Posterior vena cava (tissue), 2 donors: ENCODE results near the gene TSPAN7. TPM values are rescaled to one million over a fixed set of nuclear protein-coding genes. Genes with fewer than 3 reads are reported as not detected.

Experiments used
- DNase-seq: peaks from one replicate; pipeline ENCODE4 v3.0.0-alpha.2; 2020; ENCODE audit warnings: low spot score
- intact Hi-C, 2 donors: fragments of 100-400 bp; cut with DNase I; formaldehyde crosslinking; loops; one replicate each; pipeline versions ENCODE4 v1.14.1 to v1.14.2; 2022 to 2023
- total RNA-seq, 2 donors: library from RNA; stranded (reverse); fragmentation: NEBNext Ultra II Directional; extraction: Animal tissue kit (Norgen Biotek cat#: 25700); gene quantifications; one replicate each; pipeline ENCODE4 v1.2.1, GENCODE V29; 2021
- donor health status: DM: yes; HTN: yes; CAD: no.
- donor health status: DM: yes; HTN: yes; CAD: no.

Gene TSPAN7
- total RNA-seq, 2 donors from 2014 or later, result 30.5 to 40.1 TPM

DNA sequence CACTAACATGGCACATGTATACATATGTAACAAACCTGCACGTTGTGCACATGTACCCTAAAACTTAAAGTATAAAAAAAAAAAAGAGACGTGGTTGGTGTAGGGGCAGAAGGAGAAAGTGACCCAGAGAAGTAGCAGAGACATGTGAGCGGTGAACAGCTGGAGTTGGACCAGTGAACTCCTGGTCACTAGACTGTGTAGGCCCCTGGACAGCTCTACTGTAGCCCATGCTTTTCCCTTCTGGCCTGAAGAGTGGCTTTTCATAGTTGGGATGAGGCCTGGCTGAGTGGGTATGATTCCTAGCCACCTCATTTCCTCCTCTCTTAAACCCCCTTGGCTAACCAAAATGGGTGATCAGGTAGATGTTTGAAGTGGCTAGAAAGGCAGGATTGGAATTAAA is 16.4 kb downstream of the TSPAN7 start:
- no peak for DNase-seq
- intact Hi-C loops, result no loop called here

DNA sequence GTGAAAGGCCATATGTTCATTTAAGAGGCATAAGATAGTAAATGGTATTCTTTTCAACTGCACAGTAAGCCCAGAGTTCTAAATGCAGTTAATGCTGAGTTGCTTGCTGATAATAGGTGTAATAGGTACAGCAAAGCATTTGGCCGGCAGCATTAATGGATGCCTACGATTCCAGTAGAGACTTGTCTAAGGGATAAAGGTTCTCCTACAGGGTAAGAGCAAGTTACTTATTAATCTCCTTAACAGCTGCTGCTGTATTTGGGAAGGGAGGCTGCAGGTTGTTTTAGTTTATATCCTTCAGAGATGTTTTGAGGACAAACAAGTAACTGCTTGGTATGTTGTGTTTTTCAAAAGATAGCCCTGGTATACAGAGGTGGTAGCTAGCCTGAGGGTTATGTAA is 16.8 kb downstream of the TSPAN7 start:
- intact Hi-C loops, result no loop called here
- no peak for DNase-seq

DNA sequence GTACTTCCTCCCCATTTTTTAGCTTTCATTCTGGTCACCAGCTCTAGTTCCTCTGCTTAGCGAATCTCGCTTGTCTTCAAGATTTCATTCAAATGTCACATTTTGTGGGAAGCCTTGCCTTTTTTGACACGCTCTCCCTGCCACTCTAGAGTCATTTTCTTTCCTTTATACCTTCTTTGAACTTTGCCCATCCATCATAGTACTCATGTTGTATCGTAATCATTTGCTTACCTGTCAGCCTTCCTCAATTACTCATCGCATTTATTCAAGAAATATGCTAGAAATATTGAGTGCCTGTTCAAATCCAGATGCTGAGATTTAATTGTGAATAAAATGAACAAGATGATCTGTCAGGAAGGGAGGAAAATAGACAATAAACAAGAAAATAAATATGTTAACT is 21.8 kb downstream of the TSPAN7 start:
- intact Hi-C loops, result no loop called here
- no peak for DNase-seq

DNA sequence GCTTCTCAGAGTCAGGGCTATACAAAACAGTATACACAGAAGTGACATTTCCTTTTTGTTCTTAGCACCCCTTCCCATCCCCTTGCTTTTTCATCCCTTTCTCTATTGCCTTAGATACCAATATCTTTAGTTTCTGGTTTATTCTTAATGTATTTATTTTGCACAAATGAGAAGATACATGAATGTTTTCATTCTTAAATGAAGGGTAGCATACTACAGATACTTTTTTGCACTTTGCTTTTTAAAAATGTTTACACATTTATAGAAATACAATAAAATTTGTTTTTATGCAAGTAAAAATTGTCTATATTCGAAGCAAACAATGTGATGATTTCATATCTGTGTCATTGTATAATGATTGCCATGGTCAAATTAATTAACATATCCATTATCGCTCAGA is 33.1 kb downstream of the TSPAN7 start:
- DNase-seq, result no peak
- intact Hi-C loops, result no loop called here

DNA sequence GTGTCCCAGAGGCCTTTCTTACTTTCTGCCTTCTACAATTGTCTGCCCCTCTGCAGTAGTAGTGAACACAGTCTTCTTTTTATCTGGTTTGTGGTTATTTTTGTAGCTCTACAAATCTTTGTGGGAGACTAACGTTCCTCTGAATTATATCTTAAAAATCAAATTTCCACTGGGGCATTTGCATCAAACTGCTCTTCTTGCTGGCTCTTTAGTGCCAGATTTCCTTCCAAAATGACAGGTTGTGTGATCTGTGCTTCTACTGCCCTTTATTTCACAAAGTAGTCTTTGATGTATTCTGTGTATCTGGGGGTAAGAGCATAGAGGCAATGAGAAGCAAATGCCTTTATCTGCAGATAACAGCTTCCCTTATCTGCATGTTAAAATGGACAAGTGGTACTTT is 34.5 kb downstream of the TSPAN7 start:
- intact Hi-C loops, result no loop called here
- DNase-seq, result no peak

DNA sequence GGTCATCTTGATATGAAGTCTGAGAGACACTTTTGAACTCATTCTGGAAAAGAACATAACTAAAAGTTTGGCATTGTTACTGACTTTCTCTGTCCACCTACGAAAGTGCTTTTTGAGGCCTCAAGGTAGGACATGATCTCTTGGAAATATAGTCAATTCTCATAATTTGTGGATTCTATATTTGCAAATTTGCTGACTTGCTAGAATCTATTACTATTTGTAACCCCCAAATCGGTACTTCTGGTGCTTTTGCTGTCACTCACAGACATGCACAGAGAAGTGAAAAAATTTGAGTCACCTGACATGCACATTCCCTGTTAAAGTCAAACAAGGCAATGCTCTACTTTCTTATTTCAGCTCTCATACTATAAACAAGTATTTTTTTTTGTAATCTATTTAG is 35.6 kb downstream of the TSPAN7 start:
- intact Hi-C loops, result no loop called here

DNA sequence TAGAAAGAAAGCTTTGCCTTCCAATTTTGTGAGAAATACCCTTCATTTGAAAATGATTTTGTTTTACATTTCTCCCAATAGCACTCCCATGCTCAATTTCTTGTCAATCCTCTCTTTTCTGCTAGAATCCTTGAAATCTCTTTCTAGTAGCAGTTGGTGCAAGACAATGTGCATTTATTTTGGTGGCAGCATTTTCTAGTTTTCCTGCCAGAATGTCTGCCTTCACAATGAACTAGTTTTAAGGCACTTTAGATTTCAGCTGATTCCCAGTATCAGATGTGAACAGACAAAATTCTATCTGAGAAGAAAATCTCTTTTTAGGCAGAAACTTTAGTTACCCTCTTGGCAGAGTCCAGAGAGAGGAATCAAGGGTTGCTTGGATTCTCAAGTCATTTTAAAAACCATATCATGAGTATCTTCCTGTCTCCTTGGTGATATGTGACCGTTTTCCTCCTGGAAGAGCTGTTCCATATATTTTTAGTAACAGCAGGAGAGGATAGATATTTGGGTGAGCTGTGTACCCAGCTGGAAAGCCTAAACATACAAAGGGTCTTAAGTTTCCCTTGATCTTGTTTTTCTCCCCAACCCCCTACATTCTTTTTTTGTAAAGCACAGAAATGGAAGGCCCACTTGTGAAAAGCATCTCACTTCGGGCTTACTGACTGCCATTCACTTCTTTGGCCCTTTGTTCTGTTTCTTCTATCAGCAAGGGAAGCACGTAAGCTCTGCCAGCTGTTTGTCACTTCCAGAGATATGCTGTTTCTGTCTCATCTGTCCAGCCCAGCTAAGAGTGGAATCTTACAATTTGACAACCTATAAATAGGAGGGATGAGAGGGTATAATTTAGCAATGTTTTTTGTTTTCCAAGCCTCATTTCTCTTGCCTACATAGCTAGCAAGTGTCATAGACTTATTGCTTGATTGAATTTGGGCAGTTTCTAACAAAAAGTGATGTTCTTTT is 38.7 kb downstream of the TSPAN7 start:
- no peak for DNase-seq
- intact Hi-C loops, result no loop called here

More for the DNA sequence above, 35.6 kb downstream of the TSPAN7 start:
- no peak for DNase-seq

DNA sequence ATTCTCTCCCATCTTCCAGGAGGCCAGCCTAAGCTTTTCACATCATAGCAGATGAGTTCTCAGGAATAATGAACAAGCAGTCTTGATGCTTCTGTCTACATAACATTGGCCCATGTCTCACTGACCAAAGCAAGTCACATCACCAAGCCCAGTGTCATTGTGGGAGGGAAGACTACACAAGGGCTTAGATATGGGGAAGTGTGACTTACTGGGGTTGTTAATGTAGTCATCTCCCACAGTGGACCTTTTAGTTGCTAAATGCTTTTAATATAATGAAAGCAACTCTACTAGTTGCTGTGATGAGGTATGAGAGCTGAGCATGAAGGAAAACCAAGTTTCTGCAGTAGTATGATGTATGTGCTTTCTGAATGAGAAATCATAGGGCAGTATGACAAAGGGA is 40.5 kb downstream of the TSPAN7 start:
- no peak for DNase-seq

DNA sequence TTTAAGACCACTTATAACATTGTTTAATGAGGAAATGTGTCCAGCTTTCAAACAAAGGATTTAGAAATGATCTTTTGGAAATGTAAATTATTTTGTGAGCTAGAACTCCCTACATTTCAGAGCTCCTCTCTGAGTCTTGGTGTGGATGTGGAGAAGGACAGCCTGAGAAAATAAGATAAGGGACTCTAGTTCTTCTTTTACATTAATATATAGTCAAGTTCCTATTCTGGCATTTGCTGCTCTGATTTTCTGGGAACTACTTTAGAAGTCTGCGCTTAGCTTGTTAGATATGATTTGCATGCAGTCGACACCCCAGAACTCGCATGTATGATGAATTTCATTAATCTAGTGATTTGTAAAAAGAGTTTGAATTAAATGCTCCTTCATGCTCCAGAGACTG is 45.5 kb downstream of the TSPAN7 start:
- no peak for DNase-seq
- intact Hi-C loops, result no loop called here

More for the DNA sequence above, 40.5 kb downstream of the TSPAN7 start:
- intact Hi-C loops, result no loop called here

DNA sequence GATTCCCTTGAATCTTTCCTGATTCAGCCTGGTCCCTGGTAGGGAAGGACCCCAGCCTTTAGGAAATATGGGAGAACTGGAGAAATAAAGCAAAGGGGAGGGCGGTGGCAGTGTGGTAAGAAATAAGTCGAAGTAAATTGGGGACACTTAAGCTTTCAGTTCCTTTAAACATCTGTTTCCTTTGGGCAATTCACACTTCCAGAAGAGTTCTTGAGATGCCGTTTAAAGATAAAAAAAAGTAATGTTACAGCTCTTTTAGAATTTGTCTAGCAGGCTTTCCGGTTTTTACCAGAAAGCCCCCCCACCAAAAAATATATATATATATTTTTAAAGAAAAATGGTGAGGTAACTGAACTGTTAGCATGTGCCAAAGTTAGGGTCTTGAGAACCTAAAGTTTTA is 46.6 kb downstream of the TSPAN7 start:
- DNase-seq, result no peak
- intact Hi-C loops, result no loop called here

DNA sequence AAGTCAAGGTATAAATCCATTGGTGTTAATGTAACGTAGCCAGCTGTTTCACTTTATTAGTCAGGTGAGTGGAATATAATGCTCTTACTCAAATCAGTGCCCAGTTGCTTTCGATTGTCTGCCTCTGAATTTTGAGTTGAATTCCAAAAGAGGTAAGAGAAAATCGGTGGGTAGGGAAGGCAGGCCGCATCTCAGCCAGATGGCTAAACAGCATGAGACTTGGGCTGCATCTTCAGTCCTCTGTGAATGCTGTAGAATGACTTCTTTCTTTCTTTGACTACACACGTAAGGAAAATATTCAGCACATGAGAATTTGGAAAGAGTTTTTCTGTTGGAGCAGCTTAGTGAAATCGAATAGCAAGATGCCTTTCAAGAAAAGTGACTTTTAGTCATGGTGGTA is 49.5 kb downstream of the TSPAN7 start:
- intact Hi-C loops, result no loop called here
- DNase-seq, result no peak

DNA sequence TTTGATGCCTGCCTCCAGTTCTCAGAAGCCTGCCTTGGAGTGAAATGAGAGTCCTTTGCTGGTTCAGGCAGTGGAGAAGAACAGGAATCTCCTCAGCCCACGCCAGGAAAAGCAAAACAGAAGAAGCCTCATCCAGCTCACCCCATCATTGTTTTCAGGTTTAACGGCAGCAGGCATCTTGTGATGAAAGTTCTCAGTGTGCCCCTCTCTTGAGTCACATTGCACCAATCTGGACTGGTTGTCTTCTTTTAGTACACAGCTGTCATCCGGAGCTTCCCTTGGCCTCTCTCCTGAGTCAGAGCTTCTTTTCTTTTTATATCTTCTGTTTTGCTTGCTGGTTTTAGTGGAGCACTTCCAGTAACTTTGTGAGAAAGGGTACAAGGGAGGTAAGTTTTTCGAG is 50.9 kb downstream of the TSPAN7 start:
- intact Hi-C loops, result no loop called here
- no peak for DNase-seq

DNA sequence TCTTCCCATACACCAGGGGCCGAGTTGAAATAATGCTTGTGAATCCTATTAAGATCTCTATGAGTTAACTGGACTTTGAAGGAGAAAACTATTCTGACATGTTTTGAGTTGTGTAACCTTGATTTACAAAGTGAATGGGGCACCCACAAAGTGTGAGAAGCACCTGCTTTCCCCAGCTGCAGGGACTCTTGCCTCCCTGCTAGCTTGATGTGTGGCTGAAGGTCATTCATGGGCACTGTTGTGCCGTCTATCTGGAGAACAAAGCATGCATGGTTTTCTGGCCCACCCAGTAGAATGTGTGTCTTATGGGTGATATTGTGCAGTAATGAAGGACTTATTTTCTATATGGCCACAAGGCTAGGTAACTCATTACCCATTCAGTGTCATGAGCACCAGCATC is 53.1 kb downstream of the TSPAN7 start:
- no peak for DNase-seq
- intact Hi-C loops, result no loop called here

DNA sequence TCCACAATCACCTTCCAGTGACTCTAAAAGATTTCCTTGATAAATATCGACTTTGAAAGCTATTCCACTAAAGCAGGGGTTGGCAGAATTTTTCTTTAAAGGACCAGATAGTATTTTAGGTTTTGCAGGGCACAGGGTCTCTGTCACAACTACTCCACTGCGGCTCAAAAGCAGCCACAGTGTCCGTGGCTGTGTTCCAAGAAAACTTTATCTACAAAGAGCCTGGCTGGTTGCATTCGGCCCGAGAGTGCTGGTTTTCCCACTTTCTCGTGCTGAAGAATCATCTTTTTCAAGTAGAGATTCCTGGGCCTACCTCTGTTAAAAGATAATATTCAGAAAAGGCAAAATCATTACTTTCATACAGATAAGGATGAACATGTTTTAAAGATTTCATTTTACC is 55.6 kb downstream of the TSPAN7 start:
- intact Hi-C loops, result no loop called here

DNA sequence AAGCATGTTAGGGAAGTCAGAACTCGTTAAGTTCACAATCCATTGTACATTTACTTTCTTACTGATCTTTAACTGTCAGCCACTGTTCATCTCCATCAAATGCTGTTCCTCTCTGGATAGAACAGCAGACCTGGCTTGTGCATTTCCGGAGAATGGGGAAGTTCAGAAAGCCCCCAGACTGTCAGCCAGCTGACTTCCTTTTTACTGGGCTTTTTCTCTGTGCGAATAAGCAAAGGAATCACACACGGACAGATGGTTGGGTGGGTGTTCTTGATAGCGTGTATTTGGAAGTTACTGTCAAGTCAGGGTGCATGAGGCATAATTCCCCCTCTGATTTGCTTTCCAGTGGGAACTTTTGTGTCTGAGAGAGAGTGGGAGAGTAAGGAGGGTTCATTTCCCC is 56.8 kb downstream of the TSPAN7 start:
- no peak for DNase-seq
- intact Hi-C loops, result no loop called here

More for the DNA sequence above, 55.6 kb downstream of the TSPAN7 start:
- no peak for DNase-seq

DNA sequence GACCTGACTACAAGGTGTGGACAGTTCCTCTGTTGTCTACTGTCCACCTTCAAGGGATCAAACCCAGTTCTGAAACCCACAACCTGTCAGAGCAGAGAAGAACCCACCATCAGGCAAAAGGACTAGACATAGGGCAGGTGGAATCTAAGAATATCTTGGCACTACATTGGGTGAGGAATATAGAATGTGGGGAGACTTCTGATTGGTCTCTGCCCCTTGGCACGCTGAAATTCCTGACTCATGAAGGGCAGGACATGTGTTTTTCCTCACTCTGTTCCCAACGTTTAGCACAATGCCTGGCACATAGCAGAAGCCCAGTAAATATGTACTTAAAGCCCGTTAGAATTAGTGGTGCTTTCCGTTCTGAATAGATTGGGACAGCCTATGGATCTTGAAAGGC is 59.3 kb downstream of the TSPAN7 start:
- intact Hi-C loops, result no loop called here
- no peak for DNase-seq

DNA sequence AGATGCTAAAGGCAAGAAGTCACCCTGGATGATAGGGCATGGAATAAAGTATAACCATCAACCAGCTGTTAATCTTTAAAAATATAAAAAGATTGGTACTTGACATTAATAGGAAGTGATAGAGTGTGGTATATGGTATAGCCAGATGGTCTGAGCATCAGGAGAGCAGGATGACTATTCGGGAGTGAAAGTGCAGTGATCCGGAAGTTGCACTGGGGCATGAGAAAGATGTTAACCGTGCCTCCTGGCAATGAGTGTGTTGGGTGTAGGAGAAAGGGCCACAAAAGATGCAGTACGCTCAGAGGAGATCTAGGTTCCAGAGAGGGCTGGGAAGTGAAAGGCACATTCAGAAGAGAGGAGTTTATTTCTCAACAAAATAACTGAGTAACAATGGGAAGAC is 65.0 kb downstream of the TSPAN7 start:
- intact Hi-C loops, result no loop called here
- no peak for DNase-seq

DNA sequence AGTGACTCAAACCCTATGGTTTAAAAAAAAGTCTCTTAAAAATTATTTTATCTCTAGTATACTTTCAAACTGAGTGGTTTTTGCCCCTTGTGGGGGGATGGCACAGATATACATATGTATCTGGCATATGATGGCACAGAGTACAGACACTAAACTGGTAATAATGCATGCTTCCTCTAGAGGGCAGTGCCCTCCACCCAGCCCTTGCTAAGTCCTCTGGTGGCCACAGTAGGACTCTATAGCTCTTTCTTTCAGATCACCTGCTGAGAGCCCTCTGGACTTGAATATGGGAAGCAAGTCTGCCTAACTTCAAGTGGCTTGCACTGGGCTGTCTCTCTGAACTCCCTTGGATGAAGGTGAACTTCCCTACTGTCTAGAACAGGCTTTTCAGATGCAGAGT is 66.3 kb downstream of the TSPAN7 start:
- no peak for DNase-seq
- intact Hi-C loops, result no loop called here

DNA sequence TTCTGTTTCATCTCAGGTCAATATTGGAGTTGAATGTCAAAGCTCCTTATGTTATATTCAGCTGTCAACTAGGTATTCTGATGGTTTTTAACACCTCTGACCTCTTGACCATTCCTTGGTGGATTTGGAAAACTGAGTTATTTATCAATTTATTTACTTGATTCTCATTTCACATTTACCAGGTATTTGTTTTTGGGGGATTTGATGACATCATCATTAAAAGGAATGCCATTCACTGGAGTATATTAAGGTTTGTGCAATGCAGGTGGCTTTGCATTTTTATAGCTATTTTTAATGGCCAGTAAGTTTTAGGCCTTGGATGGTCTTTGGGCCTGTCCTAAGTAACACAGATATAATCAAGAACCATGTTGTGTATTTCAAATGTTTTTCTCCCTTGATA is 67.2 kb downstream of the TSPAN7 start:
- DNase-seq, result no peak
- intact Hi-C loops, result no loop called here

DNA sequence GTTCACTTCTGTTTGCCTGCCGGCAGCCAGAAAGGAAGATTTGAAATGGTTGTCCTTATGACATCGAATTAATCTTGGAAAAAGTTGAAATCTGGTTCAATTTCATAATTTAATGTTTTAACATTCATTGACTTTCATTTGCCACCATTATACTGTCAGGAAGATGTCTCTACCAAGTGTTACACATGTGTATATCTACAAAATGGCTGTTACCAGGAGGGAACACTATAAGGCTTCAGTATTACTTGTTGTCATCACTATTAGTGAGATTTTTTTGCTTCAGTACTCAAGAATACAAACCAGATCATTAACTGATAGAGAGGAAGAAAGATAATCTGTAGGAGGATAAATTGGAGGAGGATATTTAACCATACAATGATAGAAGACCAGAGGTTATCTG is 71.2 kb downstream of the TSPAN7 start:
- no peak for DNase-seq
- intact Hi-C loops, result no loop called here

DNA sequence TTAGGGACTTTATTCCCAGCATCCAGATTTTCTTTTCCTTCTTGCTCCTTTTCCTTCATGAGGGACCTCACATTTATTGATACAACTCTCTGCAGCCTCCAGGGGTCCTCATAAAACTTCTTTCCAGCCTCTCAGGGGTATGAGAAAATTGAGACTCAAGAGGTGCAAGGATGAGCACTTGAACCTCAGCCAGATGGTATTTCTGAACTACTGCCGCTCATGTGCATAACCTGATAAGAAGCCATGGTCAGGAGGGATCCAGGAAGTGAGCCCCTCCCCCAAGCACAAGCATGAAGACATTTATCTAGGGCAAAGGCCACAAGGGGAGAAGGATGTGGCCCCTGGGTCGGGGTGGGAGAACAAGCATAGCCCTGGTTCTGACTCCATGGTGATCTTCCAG is 73.3 kb downstream of the TSPAN7 start:
- no peak for DNase-seq
- intact Hi-C loops, result no loop called here
